GM23338 (cell line): ENCODE results near the gene PPP2R5A. TPM values are rescaled to one million over a fixed set of nuclear protein-coding genes. Genes with fewer than 3 reads are reported as not detected.

ENCODE experiments used
- ATAC-seq: fragments of 200-7000 bp; cut with Tn5 transposase; 3 replicates; pipeline ENCODE4 v1.9.1; 2020
- DNase-seq: peaks from one replicate; pipeline ENCODE4 v3.0.0-alpha.2; 2015; ENCODE audit warnings: low spot score
- H2AFZ ChIP-seq: fragments of 200-600 bp; sonication (generic); 2 replicates; pipeline ENCODE4 v1.8.0; 2016; ENCODE audit warnings: antibody characterized with exemption, mild to moderate bottlenecking, moderate library complexity
- H3F3A ChIP-seq: fragments of 200-600 bp; sonication (generic); replicated peaks from 2 replicates; pipeline ENCODE4 v1.8.0; 2017; ENCODE audit warnings: antibody characterized with exemption, mixed run types, low read depth
- H3K27ac ChIP-seq: fragments of 200-600 bp; sonication (generic); 2 replicates; pipeline ENCODE4 v1.6.1; 2016; ENCODE audit warnings: low read depth
- H3K27me3 ChIP-seq: fragments of 200-600 bp; sonication (generic); 2 replicates; pipeline ENCODE4 v1.8.0; 2016; ENCODE audit warnings: mild to moderate bottlenecking, mixed run types, moderate library complexity; ENCODE audit not compliant: insufficient read depth
- H3K36me3 ChIP-seq: fragments of 200-600 bp; sonication (generic); 2 replicates; pipeline ENCODE4 v1.8.0; 2016; ENCODE audit warnings: mild to moderate bottlenecking; ENCODE audit not compliant: insufficient read depth
- H3K4me1 ChIP-seq: fragments of 200-600 bp; sonication (generic); 2 replicates; pipeline ENCODE4 v1.8.0; 2016; ENCODE audit warnings: mild to moderate bottlenecking, moderate library complexity; ENCODE audit not compliant: insufficient read depth
- H3K4me2 ChIP-seq: fragments of 200-600 bp; sonication (generic); 2 replicates; pipeline ENCODE4 v1.7.1; 2017; ENCODE audit warnings: mixed run types
- H3K4me3 ChIP-seq: fragments of 200-600 bp; sonication (generic); 2 replicates; pipeline ENCODE4 v1.6.1; 2016; ENCODE audit warnings: mixed run types
- H3K79me2 ChIP-seq: fragments of 200-600 bp; sonication (generic); replicated peaks from 2 replicates; pipeline ENCODE4 v1.8.0; 2017; ENCODE audit warnings: mild to moderate bottlenecking; ENCODE audit not compliant: insufficient read depth
- H3K9me2 ChIP-seq: fragments of 200-600 bp; sonication (generic); 2 replicates; pipeline ENCODE4 v1.8.0; 2017; ENCODE audit not compliant: insufficient read depth
- H4K20me1 ChIP-seq: fragments of 200-600 bp; sonication (generic); replicated peaks from 2 replicates; pipeline ENCODE4 v1.8.0; 2017; ENCODE audit warnings: mild to moderate bottlenecking; ENCODE audit not compliant: insufficient read depth
- H3K27ac Mint-ChIP-seq: 2 replicates; pipeline ENCODE4 v1.8.0; 2020; ENCODE audit warnings: inconsistent platforms, mild to moderate bottlenecking, moderate library complexity, mixed read lengths
- H3K27me3 Mint-ChIP-seq: 3 replicates; pipeline ENCODE4 v1.8.0; 2022; ENCODE audit warnings: low read depth, mild to moderate bottlenecking, moderate library complexity, mixed read lengths, inconsistent platforms; ENCODE audit not compliant: insufficient read depth, poor library complexity
- H3K36me3 Mint-ChIP-seq: 3 replicates; pipeline ENCODE4 v1.8.0; 2021; ENCODE audit warnings: low read depth, mild to moderate bottlenecking, inconsistent platforms, moderate library complexity, mixed read lengths
- H3K4me1 Mint-ChIP-seq: 3 replicates; pipeline ENCODE4 v1.8.0; 2020; ENCODE audit warnings: mild to moderate bottlenecking, inconsistent platforms, mixed read lengths
- H3K4me3 Mint-ChIP-seq: 3 replicates; pipeline ENCODE4 v1.8.0; 2021; ENCODE audit warnings: moderate library complexity, mild to moderate bottlenecking, inconsistent platforms, mixed read lengths
- H3K9me3 Mint-ChIP-seq: 3 replicates; pipeline ENCODE4 v1.8.0; 2020; ENCODE audit warnings: moderate library complexity, mild to moderate bottlenecking, inconsistent platforms, mixed read lengths
- CREB1 ChIP-seq: fragments of 250-450 bp; sonication (Bioruptor Pico); IDR thresholded peaks from 2 replicates; pipeline ENCODE4 v1.5.0; 2020; ENCODE audit warnings: low read depth, mild to moderate bottlenecking, moderate library complexity
- JUNB ChIP-seq: IDR thresholded peaks from one replicate; pipeline ENCODE4 v1.6.1; 2016; ENCODE audit warnings: antibody characterized with exemption; ENCODE audit not compliant: unreplicated experiment
- NANOG ChIP-seq: IDR thresholded peaks from 2 replicates; pipeline ENCODE4 v1.6.1; 2016; ENCODE audit warnings: antibody characterized with exemption, borderline replicate concordance
- REST ChIP-seq: IDR thresholded peaks from one replicate; pipeline ENCODE4 v1.6.1; 2018; ENCODE audit warnings: antibody characterized with exemption; ENCODE audit not compliant: unreplicated experiment
- STAT1 ChIP-seq: IDR thresholded peaks from one replicate; pipeline ENCODE4 v1.6.1; 2016; ENCODE audit warnings: antibody characterized with exemption; ENCODE audit not compliant: unreplicated experiment
- ZNF114 ChIP-seq: fragments of 250-450 bp; sonication (Bioruptor Pico); IDR thresholded peaks from 2 replicates; pipeline ENCODE4 v1.5.0; 2020; ENCODE audit warnings: mild to moderate bottlenecking, moderate library complexity
- ZNF331 ChIP-seq: fragments of 250-450 bp; sonication (Bioruptor Pico); IDR thresholded peaks from 2 replicates; pipeline ENCODE4 v1.5.0; 2020; ENCODE audit warnings: low read depth, mild to moderate bottlenecking, moderate library complexity
- ZNF462 ChIP-seq: fragments of 250-450 bp; sonication (Bioruptor Pico); IDR thresholded peaks from 2 replicates; pipeline ENCODE4 v1.5.0; 2020; ENCODE audit warnings: mild to moderate bottlenecking, moderate library complexity
- polyA plus RNA-seq: library from polyadenylated mRNA; unstranded; fragments of >200 nt; fragmentation: Nextera tagmentation; extraction: Ambion mirVana; gene quantifications from 2 replicates; pipeline ENCODE4 v1.2.1, GENCODE V29; 2016
- total RNA-seq: library from RNA; depleted of rRNA; stranded (reverse); fragments of >200 nt; shearing (Covaris generic); gene quantifications from 2 replicates; pipeline ENCODE4 v1.2.3, GENCODE V29; 2014

Gene PPP2R5A
- total and polyA plus RNA-seq, 2 experiments from 2014 or later: 16.2 to 43.5 TPM

GRCh38 chr1:212401042-212401441 is 115.8 kb downstream of the PPP2R5A start:
- no peak overlapping the region for H3K27ac ChIP-seq
- ATAC-seq (no peak), DNase-seq (no peak)
- no peak for TF ChIP-seq STAT1
- TF ChIP-seq NANOG: no peak
- TF ChIP-seq ZNF462 (CRISPR knock-in tag): no peak
- no peak for TF ChIP-seq JUNB
- no peak for TF ChIP-seq ZNF114 (CRISPR knock-in tag)
- TF ChIP-seq ZNF331 (CRISPR knock-in tag): no peak
- no peak for TF ChIP-seq CREB1 (CRISPR knock-in tag)
- TF ChIP-seq REST: no peak
- peaks cover 74% of the 10 kb centered on the region for H3K36me3 Mint-ChIP-seq
- no peaks in the 10 kb centered on the region for H3K4me1 ChIP-seq
- H3K36me3 ChIP-seq: peaks cover 17% of the 10 kb centered on the region; the same call in 1 of the 2 replicates
- H3K9me2 ChIP-seq: no peaks in the 10 kb centered on the region
- H3F3A ChIP-seq: no peaks in the 10 kb centered on the region
- H3K27me3 ChIP-seq: no peaks in the 10 kb centered on the region
- H2AFZ ChIP-seq: no peak overlapping the region
- no peak overlapping the region for H3K27ac Mint-ChIP-seq
- H3K4me1 Mint-ChIP-seq: no peaks in the 10 kb centered on the region
- no peaks in the 10 kb centered on the region for H4K20me1 ChIP-seq
- peaks cover 19% of the 10 kb centered on the region for H3K9me3 Mint-ChIP-seq
- H3K27me3 Mint-ChIP-seq: no peaks in the 10 kb centered on the region
- peaks cover 25% of the 10 kb centered on the region for H3K79me2 ChIP-seq
- no peak overlapping the region for H3K4me3 ChIP-seq
- no peak overlapping the region for H3K4me2 ChIP-seq
- no peak overlapping the region for H3K4me3 Mint-ChIP-seq
